Measurements from ENCODE around the gene ZFPM1.

The ZFPM1 gene

DNA sequence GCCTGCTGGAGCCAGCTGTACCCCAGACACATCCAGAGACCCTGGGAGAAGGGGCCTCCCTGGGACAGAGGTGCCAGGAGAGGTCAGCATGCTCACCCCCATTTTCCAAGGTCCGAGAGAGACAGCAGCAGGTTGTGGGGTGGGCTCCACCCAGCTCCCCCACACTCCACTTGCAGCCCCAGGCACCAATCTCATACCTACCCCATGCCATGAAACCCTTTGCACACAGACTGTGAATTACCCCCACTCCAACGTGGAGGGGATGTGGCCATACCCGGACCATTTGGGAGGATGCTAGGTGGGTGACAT, 34.0 kb downstream of the ZFPM1 start:
- no peak overlapping the region for H3K4me3 ChIP-seq (replicated peaks; ENCODE audit: low read depth, low read length)
- H3K27me3 ChIP-seq (replicated peaks; ENCODE audit: control insufficient read depth, insufficient read depth, low read length) = no peaks in the 10 kb centered on the region
- TF ChIP-seq, protein P1, sequence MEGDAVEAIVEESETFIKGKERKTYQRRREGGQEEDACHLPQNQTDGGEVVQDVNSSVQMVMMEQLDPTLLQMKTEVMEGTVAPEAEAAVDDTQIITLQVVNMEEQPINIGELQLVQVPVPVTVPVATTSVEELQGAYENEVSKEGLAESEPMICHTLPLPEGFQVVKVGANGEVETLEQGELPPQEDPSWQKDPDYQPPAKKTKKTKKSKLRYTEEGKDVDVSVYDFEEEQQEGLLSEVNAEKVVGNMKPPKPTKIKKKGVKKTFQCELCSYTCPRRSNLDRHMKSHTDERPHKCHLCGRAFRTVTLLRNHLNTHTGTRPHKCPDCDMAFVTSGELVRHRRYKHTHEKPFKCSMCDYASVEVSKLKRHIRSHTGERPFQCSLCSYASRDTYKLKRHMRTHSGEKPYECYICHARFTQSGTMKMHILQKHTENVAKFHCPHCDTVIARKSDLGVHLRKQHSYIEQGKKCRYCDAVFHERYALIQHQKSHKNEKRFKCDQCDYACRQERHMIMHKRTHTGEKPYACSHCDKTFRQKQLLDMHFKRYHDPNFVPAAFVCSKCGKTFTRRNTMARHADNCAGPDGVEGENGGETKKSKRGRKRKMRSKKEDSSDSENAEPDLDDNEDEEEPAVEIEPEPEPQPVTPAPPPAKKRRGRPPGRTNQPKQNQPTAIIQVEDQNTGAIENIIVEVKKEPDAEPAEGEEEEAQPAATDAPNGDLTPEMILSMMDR (IDR thresholded peaks at IDR 0.05; ENCODE audit: insufficient read depth, low read length, poor library complexity, severe bottlenecking) = no peak
- peaks cover 6% of the 10 kb centered on the region for H3K36me3 ChIP-seq (ENCODE audit: control insufficient read depth, insufficient read depth, low read length)
- DNase-seq (ENCODE audit: extremely low read depth, insufficient read length) = no peak

GRCh38 chr16:88487920-88488851, 35.1 kb downstream of the ZFPM1 start:
- TF ChIP-seq, protein P1 (IDR thresholded peaks at IDR 0.05; ENCODE audit: insufficient read depth, low read length, poor library complexity, severe bottlenecking) = no peak

DNA sequence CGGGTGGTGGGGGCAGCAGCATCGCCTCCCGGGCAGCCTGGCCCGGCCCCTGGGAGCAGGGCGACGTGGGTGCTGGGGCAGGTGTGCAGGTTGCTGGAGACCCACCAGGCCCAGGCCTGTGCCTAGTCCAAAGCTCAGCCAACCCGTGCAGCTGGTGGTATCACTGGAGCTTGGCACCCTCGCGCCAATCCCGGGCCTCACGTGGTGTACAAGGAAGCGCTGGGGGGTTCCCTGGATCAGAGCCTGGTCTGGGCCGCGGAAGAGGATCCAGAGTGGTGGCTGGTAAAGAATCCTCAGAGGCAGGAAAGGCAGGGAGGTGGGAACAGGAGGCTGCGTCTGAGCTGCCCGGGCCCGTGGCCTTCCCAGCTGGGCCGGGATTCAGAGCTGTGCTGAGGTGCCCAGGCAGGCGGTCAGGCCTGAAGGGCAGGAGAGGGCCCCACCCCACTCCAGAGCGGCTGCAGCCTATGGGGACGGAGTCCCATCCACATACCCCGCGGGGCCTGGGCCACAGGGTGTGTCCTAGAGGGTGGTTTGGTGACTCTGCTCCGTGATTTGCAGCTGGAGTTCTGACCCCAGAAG, 36.2 kb downstream of the ZFPM1 start:
- Histone ChIP-seq H3K4me3 (replicated peaks; ENCODE audit: low read depth, low read length) (no peak overlapping the region), H3K27me3 (replicated peaks; ENCODE audit: control insufficient read depth, insufficient read depth, low read length) (no peaks in the 10 kb centered on the region), H3K36me3 (ENCODE audit: control insufficient read depth, insufficient read depth, low read length) (peaks cover 6% of the 10 kb centered on the region)
- no peak for DNase-seq (ENCODE audit: extremely low read depth, insufficient read length)
- TF ChIP-seq, protein P1 (IDR thresholded peaks at IDR 0.05; ENCODE audit: insufficient read depth, low read length, poor library complexity, severe bottlenecking) = no peak

More at GRCh38 chr16:88487920-88488851, 35.1 kb downstream of the ZFPM1 start:
- no peaks in the 10 kb centered on the region for H3K27me3 ChIP-seq (replicated peaks; ENCODE audit: control insufficient read depth, insufficient read depth, low read length)
- H3K36me3 ChIP-seq (ENCODE audit: control insufficient read depth, insufficient read depth, low read length) = peaks cover 6% of the 10 kb centered on the region
- H3K4me3 ChIP-seq (replicated peaks; ENCODE audit: low read depth, low read length) = no peak overlapping the region
- no peak for DNase-seq (ENCODE audit: extremely low read depth, insufficient read length)

- no peak overlapping the region for H3K4me3 ChIP-seq (replicated peaks; ENCODE audit: low read depth, low read length)
- no peak for DNase-seq (ENCODE audit: extremely low read depth, insufficient read length)
- peaks cover 4% of the 10 kb centered on the region for H3K36me3 ChIP-seq (ENCODE audit: control insufficient read depth, insufficient read depth, low read length)
- no peaks in the 10 kb centered on the region for H3K27me3 ChIP-seq (replicated peaks; ENCODE audit: control insufficient read depth, insufficient read depth, low read length)
- TF ChIP-seq, protein P1 (IDR thresholded peaks at IDR 0.05; ENCODE audit: insufficient read depth, low read length, poor library complexity, severe bottlenecking) = no peak
Observed at GRCh38 chr16:88491001-88491559, 38.0 kb downstream of the ZFPM1 start.

- Histone ChIP-seq H3K36me3 (ENCODE audit: control insufficient read depth, insufficient read depth, low read length) (peaks cover 4% of the 10 kb centered on the region), H3K4me3 (replicated peaks; ENCODE audit: low read depth, low read length) (no peak overlapping the region), H3K27me3 (replicated peaks; ENCODE audit: control insufficient read depth, insufficient read depth, low read length) (no peaks in the 10 kb centered on the region)
- DNase-seq (ENCODE audit: extremely low read depth, insufficient read length) = no peak
- TF ChIP-seq, protein P1 (IDR thresholded peaks at IDR 0.05; ENCODE audit: insufficient read depth, low read length, poor library complexity, severe bottlenecking) = no peak
Observed at GRCh38 chr16:88491560-88492310, 38.7 kb downstream of the ZFPM1 start.

Data from GM06990 (cell line).